IPS-20b (cell line): Measurements from ENCODE around the gene GAL3ST2.

Source experiments
- H3K27ac ChIP-seq: one replicate; pipeline ENCODE4 v1.5.1; 2013; ENCODE audit warnings: low read length
- H3K27me3 ChIP-seq: 2 replicates; pipeline ENCODE4 v1.6.1; 2013; ENCODE audit warnings: mild to moderate bottlenecking, low read length, inconsistent platforms; ENCODE audit not compliant: insufficient read depth
- H3K36me3 ChIP-seq: 2 replicates; pipeline ENCODE4 v1.6.1; 2013; ENCODE audit warnings: low read depth, mild to moderate bottlenecking, inconsistent platforms, low read length, moderate library complexity; ENCODE audit not compliant: insufficient read depth
- H3K4me1 ChIP-seq: 2 replicates; pipeline ENCODE4 v1.6.1; 2013; ENCODE audit warnings: mild to moderate bottlenecking, control low read depth, inconsistent platforms, low read length, moderate library complexity; ENCODE audit not compliant: insufficient read depth
- H3K4me3 ChIP-seq: 2 replicates; pipeline ENCODE4 v1.5.1; 2013; ENCODE audit warnings: mild to moderate bottlenecking, low read length, inconsistent platforms
- H3K9ac ChIP-seq: 2 replicates; pipeline ENCODE4 v1.6.1; 2013; ENCODE audit warnings: low read depth, mild to moderate bottlenecking, inconsistent platforms, low read length, moderate library complexity
- H3K9me3 ChIP-seq: 2 replicates; pipeline ENCODE4 v1.6.1; 2013; ENCODE audit warnings: mild to moderate bottlenecking, low read depth, low read length, inconsistent platforms; ENCODE audit not compliant: insufficient read depth

Gene GAL3ST2

DNA sequence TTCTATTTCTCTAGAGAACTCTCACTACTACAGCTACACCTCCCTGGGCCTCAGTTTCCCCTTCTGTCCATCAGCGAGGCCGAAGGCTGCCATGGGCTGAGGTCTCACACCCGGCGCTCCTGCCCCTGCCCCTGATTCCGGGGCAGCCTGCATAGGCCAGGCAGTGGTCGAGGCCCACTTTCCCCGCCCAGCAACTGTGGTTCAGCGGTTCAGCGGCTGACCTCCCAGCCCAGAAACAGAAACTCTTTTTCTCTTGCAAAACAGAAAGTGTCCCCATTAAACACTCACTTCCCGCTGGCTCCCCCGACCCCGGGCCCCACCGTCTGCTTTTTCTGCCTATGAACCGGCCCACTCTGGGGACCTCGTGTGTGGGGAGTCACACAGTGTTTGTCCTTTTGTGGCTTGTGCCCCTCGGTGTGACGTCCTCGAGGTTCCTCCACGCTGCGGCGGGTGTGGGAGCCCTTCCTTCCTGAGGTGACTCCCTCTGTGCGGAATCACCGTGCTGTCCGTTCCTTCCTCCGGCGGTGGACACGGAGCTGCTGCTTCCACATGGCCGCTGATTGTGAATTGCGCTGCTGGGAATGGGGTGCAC is 66.1 kb downstream of the GAL3ST2 start:
- no peak overlapping the region for H3K4me3 ChIP-seq
- H3K27me3 ChIP-seq, result peaks cover 39% of the 10 kb centered on the region
- no peak overlapping the region for H3K9ac ChIP-seq
- no peak overlapping the region for H3K27ac ChIP-seq
- H3K36me3 ChIP-seq, result no peaks in the 10 kb centered on the region
- no peaks in the 10 kb centered on the region for H3K9me3 ChIP-seq
- no peaks in the 10 kb centered on the region for H3K4me1 ChIP-seq

DNA sequence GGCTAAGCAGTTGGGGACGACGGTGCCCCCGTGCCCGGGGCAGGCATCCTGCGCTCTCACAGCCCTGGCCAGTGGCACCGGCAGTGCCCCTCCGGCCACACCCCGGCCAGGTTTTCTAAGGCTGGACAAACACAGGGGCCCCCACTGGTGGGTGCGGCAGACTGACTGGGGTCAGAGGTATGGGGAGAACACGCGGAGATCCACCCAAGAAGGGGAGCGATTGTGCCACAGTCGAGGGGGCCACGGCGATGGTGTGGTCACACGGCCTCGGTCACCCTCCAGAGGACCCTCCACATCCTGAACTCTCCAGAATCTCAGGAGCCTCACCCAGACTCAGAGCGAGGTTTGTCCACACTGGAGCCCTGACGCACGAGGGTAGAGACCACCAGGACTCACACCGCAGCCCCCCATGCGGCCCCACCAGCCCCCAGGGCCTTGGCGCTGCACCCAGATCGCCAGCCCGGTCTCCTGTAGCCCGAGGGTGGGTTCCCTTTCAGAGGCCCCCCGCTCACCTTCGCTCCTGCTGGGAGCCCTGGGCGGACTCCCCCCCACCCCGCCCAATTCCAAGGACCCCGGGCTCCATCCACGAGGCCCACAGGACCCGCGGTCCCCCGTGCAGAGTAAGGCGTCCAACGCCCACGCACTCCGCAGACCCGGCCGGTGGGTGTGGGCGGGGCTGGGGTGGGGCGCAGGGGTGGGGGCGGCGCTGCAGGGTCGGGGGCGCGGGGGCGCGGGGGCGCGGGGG is 66.9 kb downstream of the GAL3ST2 start:
- Histone ChIP-seq H3K36me3 (no peaks in the 10 kb centered on the region), H3K9ac (no peak overlapping the region), H3K27me3 (peaks cover 39% of the 10 kb centered on the region), H3K4me3 (no peak overlapping the region), H3K9me3 (no peaks in the 10 kb centered on the region), H3K27ac (no peak overlapping the region), H3K4me1 (no peaks in the 10 kb centered on the region)

DNA sequence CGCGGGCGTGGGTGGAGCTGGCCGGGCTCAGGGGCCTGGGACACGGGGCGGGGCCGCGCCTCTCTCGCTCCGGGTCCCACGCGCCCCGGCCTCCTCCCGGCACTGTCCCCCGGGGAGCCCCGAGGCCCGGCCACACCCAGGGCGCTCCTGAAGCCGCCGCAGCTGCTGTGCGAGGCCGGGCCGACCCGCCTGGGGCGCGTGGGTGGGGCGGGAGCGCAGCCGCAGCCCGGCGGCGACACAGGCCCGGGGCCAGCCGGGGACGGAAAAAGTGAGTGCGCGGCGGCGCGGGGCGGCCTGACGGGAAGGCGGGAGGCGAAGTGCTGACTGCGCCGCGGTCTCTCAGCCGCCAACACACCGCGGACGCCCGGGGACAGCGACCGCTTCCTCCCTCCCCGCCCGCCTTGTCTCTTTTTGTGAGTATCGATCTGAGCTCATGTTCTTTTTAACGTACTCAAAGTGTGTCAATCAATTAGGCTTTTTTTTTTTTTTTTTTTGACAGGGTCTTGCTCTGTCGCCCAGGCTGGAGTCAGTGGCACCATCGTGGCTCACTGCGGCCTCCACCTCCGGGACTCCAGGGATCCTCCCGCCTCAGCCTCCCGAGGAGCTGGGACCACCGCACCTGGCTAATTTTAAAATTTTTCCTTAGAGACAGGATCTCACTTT is 67.6 kb downstream of the GAL3ST2 start:
- peaks cover 39% of the 10 kb centered on the region for H3K27me3 ChIP-seq
- H3K36me3 ChIP-seq, result no peaks in the 10 kb centered on the region
- H3K27ac ChIP-seq, result no peak overlapping the region
- H3K9ac ChIP-seq, result no peak overlapping the region
- peak overlapping the region; percentile 60; the same call in 1 of the 2 replicates for H3K4me3 ChIP-seq
- H3K4me1 ChIP-seq, result no peaks in the 10 kb centered on the region
- no peaks in the 10 kb centered on the region for H3K9me3 ChIP-seq

DNA sequence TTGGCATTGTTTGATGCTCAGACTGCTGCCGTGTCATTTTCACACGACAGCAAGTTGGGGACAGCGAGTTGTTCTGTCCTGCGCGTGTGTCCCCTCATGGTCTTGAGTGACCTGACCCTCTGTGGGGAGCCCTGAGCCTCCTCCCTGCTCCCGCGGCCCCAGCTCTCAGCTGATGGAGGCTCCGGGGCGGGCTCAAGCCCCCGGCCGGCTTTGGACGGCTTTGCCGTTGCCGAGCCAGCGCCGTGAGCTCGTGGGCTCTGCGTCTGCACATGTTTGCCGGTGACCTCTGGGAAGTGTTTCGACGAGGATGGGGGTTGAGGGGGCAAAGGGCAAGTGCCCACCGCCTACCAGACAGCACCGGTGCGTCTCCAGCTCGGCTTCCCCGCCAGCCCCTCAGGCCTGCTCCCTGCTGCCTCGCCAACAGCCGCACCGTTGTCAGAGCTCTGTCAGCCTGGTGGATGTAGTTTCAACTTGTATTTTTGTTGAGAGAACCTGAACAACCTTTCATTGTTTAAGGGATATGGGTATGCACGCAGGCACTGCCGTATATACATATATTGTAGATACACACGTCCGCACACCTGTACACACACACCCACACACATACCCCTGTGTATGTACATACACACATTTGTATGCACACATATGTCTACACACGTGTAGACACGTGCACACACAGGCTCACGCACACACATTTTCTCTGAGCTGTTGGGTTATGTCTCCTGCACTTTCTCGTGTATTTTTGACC is 68.4 kb downstream of the GAL3ST2 start:
- no peaks in the 10 kb centered on the region for H3K36me3 ChIP-seq
- no peaks in the 10 kb centered on the region for H3K9me3 ChIP-seq
- H3K27me3 ChIP-seq, result peaks cover 39% of the 10 kb centered on the region
- H3K9ac ChIP-seq, result no peak overlapping the region
- H3K27ac ChIP-seq, result no peak overlapping the region
- no peaks in the 10 kb centered on the region for H3K4me1 ChIP-seq
- H3K4me3 ChIP-seq, result no peak overlapping the region

DNA sequence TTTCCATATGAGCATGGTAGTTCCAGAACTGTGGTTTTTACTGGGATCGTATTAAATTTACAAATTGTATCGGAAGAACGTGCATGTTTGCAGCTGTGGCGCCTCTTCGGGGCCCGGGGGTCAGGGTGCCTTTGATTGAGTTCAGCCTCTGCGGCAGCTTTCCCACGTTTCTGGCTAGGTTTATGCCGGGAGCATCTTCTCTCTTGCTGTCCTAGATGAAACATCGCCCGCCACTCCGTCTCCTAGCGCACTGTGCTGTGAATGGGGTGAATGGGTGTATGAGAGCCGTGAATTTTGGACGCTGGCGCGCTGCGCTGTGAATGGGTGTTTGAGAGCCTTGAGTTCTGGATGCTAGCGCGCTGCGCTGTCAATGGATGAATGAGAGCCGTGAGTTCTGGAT is 69.8 kb downstream of the GAL3ST2 start:
- Histone ChIP-seq H3K27ac (no peak overlapping the region), H3K36me3 (no peaks in the 10 kb centered on the region), H3K4me1 (no peaks in the 10 kb centered on the region), H3K4me3 (no peak overlapping the region), H3K27me3 (peaks cover 39% of the 10 kb centered on the region), H3K9ac (no peak overlapping the region), H3K9me3 (no peaks in the 10 kb centered on the region)

DNA sequence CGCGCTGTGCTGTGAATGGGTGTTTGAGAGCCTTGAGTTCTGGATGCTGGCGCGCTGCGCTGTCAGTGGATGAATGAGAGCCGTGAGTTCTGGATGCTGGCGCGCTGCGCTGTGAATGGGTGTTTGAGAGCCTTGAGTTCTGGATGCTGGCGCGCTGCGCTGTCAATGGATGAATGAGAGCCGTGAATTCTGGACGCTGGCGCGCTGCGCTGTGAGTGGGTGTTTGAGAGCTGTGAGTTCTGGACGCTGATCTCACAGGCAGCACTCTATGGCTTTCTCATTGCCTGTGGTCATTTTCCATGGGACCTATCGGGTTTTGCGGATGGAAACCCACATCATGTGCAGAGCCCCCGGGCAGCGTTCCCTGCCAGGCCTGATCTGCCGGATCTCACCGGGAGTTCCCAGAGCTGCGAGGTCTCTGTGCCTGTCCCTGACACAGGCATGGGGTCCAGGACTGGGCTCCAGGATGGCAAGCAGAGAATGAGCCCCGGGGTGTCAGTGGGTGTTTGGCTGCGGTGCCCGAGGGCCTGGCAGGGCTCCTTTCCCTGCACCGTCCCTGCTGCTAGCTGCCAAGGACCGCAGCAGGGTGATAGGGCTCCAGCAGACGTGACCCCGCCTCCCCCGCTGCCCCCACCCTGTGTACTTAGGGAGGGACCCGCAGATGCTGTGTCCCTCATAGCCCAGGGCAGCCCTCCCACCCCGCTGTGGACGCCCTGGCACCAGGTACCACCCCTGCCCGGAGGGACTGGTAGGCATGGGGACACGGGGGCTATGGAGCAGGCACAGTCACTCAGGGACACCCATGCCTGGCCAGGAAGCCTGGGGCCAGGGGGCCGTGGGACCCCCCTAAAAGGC is 72.4 kb downstream of the GAL3ST2 start:
- Histone ChIP-seq H3K9me3 (no peaks in the 10 kb centered on the region), H3K4me3 (no peak overlapping the region), H3K9ac (no peak overlapping the region), H3K27me3 (peaks cover 24% of the 10 kb centered on the region), H3K27ac (no peak overlapping the region), H3K36me3 (no peaks in the 10 kb centered on the region), H3K4me1 (no peaks in the 10 kb centered on the region)

DNA sequence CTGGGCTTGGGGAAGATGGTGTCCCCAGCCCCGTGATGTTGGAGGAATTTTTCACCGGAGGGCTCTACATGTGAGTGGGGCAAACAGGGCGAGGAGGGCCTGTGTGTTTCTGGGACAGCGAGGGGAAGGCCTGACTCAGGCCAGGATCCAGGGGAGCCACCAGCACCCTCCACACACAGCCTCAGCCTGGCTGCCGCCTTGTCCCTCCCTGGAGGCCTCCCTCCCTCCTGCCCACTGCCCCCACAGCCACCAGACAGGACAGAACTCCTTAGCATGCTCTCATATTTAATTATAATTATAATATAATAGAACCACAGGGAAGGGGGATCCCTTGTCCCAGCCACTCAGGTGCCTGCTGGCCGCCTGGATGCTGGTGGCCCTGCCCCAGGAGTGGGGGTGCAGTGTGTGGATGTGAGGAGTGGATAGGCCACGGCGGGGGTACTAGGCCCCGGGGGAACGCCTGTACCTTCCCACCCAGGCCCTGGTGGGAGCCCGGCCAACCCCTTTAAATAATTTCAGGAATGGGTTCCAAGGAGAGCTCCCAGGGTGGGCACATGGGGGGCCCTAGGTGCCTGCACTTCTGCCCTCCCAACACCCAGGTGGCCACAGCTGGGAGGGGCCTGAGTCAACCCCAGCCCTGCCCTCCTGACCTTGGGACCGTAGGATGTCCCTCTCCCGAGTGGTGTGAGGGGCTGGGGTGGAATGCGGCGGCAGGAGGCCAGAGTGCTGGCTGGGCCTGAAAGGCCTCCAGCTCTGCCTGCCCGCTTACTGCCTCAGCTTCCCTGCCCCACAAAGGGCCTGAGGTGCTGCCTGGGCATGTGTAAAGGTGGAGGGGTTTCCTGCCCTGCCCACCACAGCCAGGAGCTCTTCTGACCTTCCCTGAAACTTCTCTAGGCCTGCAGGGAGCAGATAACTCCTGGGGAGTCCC is 73.3 kb downstream of the GAL3ST2 start:
- H3K27me3 ChIP-seq, result peaks cover 16% of the 10 kb centered on the region
- H3K4me3 ChIP-seq, result no peak overlapping the region
- H3K36me3 ChIP-seq, result no peaks in the 10 kb centered on the region
- no peaks in the 10 kb centered on the region for H3K9me3 ChIP-seq
- no peak overlapping the region for H3K27ac ChIP-seq
- H3K4me1 ChIP-seq, result no peaks in the 10 kb centered on the region
- no peak overlapping the region for H3K9ac ChIP-seq

DNA sequence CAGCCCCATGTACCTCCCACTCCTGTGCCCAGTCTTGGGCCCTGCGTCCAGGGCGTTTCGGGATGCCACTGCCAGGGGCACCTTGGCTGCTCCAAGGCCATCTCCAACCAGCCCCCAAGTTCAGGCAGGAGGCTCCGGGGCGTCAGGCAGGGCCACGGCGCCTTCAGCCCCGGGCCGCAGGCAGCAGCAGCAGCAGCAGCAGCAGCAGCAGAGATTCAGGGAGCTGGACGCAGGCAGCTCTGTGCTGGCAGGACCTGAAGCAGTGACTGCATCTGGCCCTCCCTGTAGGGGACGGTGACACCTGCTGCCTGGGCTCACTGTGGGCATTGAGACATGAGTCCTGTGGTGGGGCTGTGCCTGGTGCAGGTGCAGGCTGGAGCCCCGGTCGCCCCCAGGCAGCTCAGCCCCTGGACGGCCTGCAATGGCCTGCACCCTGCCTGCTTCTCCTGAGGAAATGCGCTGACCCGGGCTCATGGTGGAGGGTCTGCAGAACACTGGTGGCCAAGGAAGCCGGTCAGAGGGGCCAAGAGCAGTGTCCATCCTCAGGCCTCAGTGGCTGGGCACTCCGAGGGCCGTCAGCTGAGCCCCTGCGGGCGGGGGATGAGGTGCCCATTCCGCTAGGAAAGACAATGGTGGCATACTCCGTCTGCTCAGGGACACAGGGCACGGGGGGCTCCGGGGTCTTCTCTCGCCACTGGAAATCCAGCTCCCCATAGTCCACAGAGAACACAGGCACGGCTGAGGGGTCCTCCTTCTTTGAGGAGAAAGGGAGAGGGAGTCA is 74.1 kb downstream of the GAL3ST2 start:
- Histone ChIP-seq H3K9ac (no peak overlapping the region), H3K27ac (no peak overlapping the region), H3K4me3 (no peak overlapping the region), H3K27me3 (peaks cover 8% of the 10 kb centered on the region), H3K9me3 (no peaks in the 10 kb centered on the region), H3K36me3 (no peaks in the 10 kb centered on the region), H3K4me1 (no peaks in the 10 kb centered on the region)

DNA sequence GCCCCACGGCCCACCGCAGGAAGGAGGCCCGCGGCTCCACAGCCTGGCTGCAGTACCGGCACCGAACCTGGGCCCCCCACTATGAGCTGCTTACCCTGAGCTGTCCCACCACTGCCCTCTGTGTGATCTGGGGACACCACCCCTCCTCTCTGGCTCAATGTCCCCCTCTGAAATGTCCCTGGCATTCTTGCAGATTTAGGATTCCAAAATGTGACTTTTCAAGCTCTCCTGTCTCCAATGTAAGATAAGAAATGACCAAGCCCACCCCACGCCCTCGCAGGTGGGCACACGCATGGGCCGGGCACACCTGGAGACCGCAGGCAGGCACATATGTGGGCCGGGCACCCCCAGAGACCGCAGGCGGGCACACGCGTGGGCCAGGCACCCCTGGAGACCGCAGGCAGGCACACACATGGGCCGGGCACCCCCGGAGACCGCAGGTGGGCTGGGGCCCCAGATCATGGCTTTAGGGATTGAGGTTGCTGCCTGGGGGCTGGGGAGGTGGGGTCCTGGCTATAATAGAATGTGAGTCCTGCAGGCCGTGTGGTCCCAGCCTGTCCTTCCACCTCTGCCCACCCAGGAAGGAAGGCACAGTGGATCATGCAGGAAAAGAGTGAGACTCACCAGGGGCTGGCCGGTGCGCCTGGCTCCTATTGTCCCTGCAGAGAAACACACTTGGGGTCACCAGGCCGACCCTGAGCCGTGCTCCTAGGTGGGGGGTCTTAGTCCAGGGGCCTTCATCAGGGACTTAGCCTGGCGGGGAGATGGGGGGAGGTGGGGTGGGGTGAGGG is 74.9 kb downstream of the GAL3ST2 start:
- Histone ChIP-seq H3K36me3 (no peaks in the 10 kb centered on the region), H3K4me1 (no peaks in the 10 kb centered on the region), H3K9me3 (no peaks in the 10 kb centered on the region), H3K9ac (no peak overlapping the region), H3K27me3 (peaks cover 1% of the 10 kb centered on the region), H3K27ac (no peak overlapping the region), H3K4me3 (no peak overlapping the region)
